Measurements from ENCODE around the gene PYY. TPM values are rescaled to one million over a fixed set of nuclear protein-coding genes. Genes with fewer than 3 reads are reported as not detected.
"Not testable (repeated sequence)": the region's sequence is repeated elsewhere in the genome, so short reads cannot be mapped to it uniquely, and the experiment has no call there.

Gene PYY
- total and polyA plus RNA-seq, 7 donors = 3.2 to 185 (median 47.8) TPM; not detected in 3

GRCh38 chr17:43945074-43945829, 8.5 kb downstream of the PYY start:
- Histone ChIP-seq H3K36me3 (no peaks in the 10 kb centered on the region), H3K4me1 (no peaks in the 10 kb centered on the region), H3K27me3 (peaks cover 0 to 34% (median 7%) of the 10 kb centered on the region in 3 donors), H3K4me3 (no peak overlapping the region), H3K27ac (no peak overlapping the region), H3K9me3 (no peaks in the 10 kb centered on the region)
- WGBS, 2 donors = 81 to 85% methylated on average over 12 of the region's 12 CpGs
- DNase-seq = no peak
- intact Hi-C loops (cut with DNase I) = loop anchor here (2.0 to 10.0 kb wide), 3 partner anchors 66 to 220 kb away; no protein-coding TSS in a partner anchor
- TF ChIP-seq CTCF (IDR thresholded peaks at IDR 0.05) (no peak), EP300 (IDR thresholded peaks at IDR 0.05) (no peak), POLR2AphosphoS5 (IDR thresholded peaks at IDR 0.05) (no peak), POLR2A (IDR thresholded peaks at IDR 0.05) (no peak)

- H3K27ac ChIP-seq = no peak within 1 kb of the TSS
- 91% methylated on average over 17 of the region's 17 CpGs for WGBS, 2 donors
- no peak for TF ChIP-seq CTCF (IDR thresholded peaks at IDR 0.05)
- TF ChIP-seq POLR2A (IDR thresholded peaks at IDR 0.05) = no peak
- no peak for TF ChIP-seq POLR2AphosphoS5 (IDR thresholded peaks at IDR 0.05)
- no peak for TF ChIP-seq EP300 (IDR thresholded peaks at IDR 0.05)
- intact Hi-C loops (cut with DNase I) = loop anchor here (10.0 kb wide), 1 partner anchor 223 kb away; no protein-coding TSS in a partner anchor
- no peak for DNase-seq
- peaks cover 0 to 9% (median 9%) of the 10 kb centered on the region in 4 donors for H3K4me1 ChIP-seq
- H3K36me3 ChIP-seq = no peaks in the 10 kb centered on the region
- peaks cover 0 to 31% (median 14%) of the 10 kb centered on the region in 3 donors for H3K27me3 ChIP-seq
- no peaks in the 10 kb centered on the region for H3K9me3 ChIP-seq
- no peak within 1 kb of the TSS for H3K4me3 ChIP-seq
These were observed 11.6 kb downstream of the PYY start, which contains the start of gene PPY for GRCh38 chr17:43942051-43942685. PPY (minus strand) TSS chr17:43942476; CDS start chr17:43941654, 822 bp downstream.

- TF ChIP-seq CTCF (IDR thresholded peaks at IDR 0.05) (peak in 1 of 4 experiments; percentile 9), POLR2A (IDR thresholded peaks at IDR 0.05) (no peak)
- Histone ChIP-seq H3K27me3 (peaks cover 0 to 39% (median 14%) of the 10 kb centered on the region in 3 donors), H3K4me1 (peaks cover 0 to 9% (median 9%) of the 10 kb centered on the region in 4 donors), H3K27ac (no peak overlapping the region), H3K36me3 (no peaks in the 10 kb centered on the region), H3K9me3 (no peaks in the 10 kb centered on the region), H3K4me3 (no peak overlapping the region)
- no peak for DNase-seq
- intact Hi-C loops (cut with DNase I) = loop anchor here (10.0 kb wide), 1 partner anchor 224 kb away; no protein-coding TSS in a partner anchor
- WGBS, 2 donors = 77 to 79% methylated on average over 7 of the region's 7 CpGs
These were observed 13.1 kb downstream of the PYY start for GRCh38 chr17:43940630-43941029.

GRCh38 chr17:43939886-43940285, 13.9 kb downstream of the PYY start:
- intact Hi-C loops (cut with DNase I) = loop anchor here (10.0 kb wide), 1 partner anchor 225 kb away; no protein-coding TSS in a partner anchor

GRCh38 chr17:43939452-43939851, 14.3 kb downstream of the PYY start:
- not testable (repeated sequence) for H3K36me3 ChIP-seq, H3K4me3 ChIP-seq

More at GRCh38 chr17:43939886-43940285, 13.9 kb downstream of the PYY start:
- WGBS, 2 donors = 98% methylated on average over 5 of the region's 5 CpGs
- Histone ChIP-seq H3K27me3 (peaks cover 0 to 44% (median 14%) of the 10 kb centered on the region in 3 donors), H3K4me3 (no peak overlapping the region), H3K9me3 (no peaks in the 10 kb centered on the region), H3K4me1 (peaks cover 0 to 9% (median 9%) of the 10 kb centered on the region in 4 donors), H3K36me3 (no peaks in the 10 kb centered on the region), H3K27ac (no peak overlapping the region)
- DNase-seq = no peak
- TF ChIP-seq POLR2AphosphoS5 (IDR thresholded peaks at IDR 0.05) = no peak
- TF ChIP-seq CTCF (IDR thresholded peaks at IDR 0.05) = no peak
- TF ChIP-seq EP300 (IDR thresholded peaks at IDR 0.05) = no peak
- no peak for TF ChIP-seq POLR2A (IDR thresholded peaks at IDR 0.05)

More at GRCh38 chr17:43939452-43939851, 14.3 kb downstream of the PYY start:
- 94 to 95% methylated on average over 3 of the region's 3 CpGs for WGBS, 2 donors
- H3K4me1 ChIP-seq; H3K27ac ChIP-seq; intact Hi-C loops (cut with DNase I); DNase-seq; H3K9me3 ChIP-seq: not testable (repeated sequence)
- peaks cover 0 to 44% (median 14%) of the 10 kb centered on the region in 3 donors for H3K27me3 ChIP-seq
